ENCODE measurements around the gene POPDC2. TPM values are rescaled to one million over a fixed set of nuclear protein-coding genes. Genes with fewer than 3 reads are reported as not detected.
"Not testable (repeated sequence)": the region's sequence is repeated elsewhere in the genome, so short reads cannot be mapped to it uniquely, and the experiment has no call there.

The POPDC2 gene
- total RNA-seq, 2 donors from 2014 or later: 6.6 to 7.2 TPM

DNA sequence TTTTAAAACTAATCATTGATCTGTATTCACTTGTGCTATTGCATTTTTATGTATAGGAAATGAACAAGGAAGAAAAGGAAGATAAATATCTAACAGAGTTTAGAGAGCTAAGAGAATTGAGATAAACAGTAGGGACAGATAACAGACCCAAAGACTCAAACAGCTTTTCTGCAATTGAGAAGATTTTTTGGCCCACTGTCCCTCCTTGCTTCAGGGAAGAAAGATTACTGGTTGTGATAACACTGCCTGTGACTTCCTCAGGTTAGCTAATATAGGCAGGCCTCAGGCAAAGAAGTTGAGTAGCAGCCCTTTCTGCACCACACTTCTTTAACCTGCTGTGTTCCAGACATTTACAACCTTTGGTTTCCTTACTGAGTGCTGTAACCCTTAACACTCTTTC is 19.5 kb upstream of the POPDC2 start:
- H3K9me3 Mint-ChIP-seq: no peaks in the 10 kb centered on the region
- peaks cover 28% of the 10 kb centered on the region for H3K4me1 Mint-ChIP-seq (ENCODE audit: low read depth)
- H3K27ac Mint-ChIP-seq: no peak overlapping the region
- H3K4me3 Mint-ChIP-seq: no peak overlapping the region
- H3K36me3 Mint-ChIP-seq (ENCODE audit: insufficient read depth in 2 of 2): peaks cover 4 to 5% of the 10 kb centered on the region in 2 donors
- ATAC-seq (replicated peaks in 1 of 2) (no peak), DNase-seq (no peak)
- no peaks in the 10 kb centered on the region for H3K27me3 Mint-ChIP-seq (ENCODE audit: low read depth)

DNA sequence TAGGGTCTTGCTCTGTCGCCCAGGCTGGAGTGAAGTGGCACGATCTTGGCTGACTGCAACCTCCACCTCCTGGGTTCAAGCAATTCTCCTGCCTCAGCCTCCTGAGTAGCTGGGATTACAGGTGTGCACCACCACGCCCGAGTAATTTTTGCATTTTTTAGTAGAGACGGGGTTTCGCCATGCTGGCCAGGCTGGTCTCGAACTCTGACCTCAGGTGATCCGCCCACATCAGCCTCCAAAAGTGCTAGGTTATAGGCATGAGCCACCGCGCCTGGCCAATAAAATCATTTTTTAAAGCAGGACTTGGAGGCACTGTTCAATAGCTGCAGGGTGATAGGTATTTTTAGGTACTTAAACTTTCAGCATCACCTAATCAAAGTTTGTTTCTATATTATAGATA is 17.8 kb upstream of the POPDC2 start:
- peak overlapping the region; percentile 16 to 34 for H3K4me3 Mint-ChIP-seq
- H3K36me3 Mint-ChIP-seq (ENCODE audit: insufficient read depth in 2 of 2); H3K9me3 Mint-ChIP-seq; H3K27me3 Mint-ChIP-seq (ENCODE audit: low read depth); H3K27ac Mint-ChIP-seq; ATAC-seq (replicated peaks in 1 of 2); DNase-seq: not testable (repeated sequence)
- H3K4me1 Mint-ChIP-seq (ENCODE audit: low read depth): peaks cover 34% of the 10 kb centered on the region

DNA sequence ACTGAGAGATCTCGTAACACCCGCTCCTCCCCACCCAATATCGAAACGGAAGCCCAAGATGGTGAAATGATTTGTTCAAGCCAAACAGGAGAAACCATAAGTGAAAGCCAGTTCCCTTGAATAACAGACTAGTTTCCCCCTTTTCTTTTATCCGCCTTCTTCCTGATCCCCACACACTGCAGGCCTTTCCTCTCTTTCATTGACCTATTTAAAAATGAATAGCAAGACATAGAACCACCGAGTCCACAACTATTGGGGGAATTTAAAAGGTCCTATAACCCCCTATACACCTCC is 17.2 kb upstream of the POPDC2 start:
- DNase-seq (no peak), ATAC-seq (replicated peaks in 1 of 2) (no peak)
- H3K4me3 Mint-ChIP-seq: peak overlapping the region; percentile 89 to 93
- H3K4me1 Mint-ChIP-seq (ENCODE audit: low read depth): peaks cover 35% of the 10 kb centered on the region
- peak overlapping the region; percentile 97 for H3K27ac Mint-ChIP-seq
- peaks cover 7 to 11% of the 10 kb centered on the region in 2 donors for H3K36me3 Mint-ChIP-seq (ENCODE audit: insufficient read depth in 2 of 2)
- no peaks in the 10 kb centered on the region for H3K27me3 Mint-ChIP-seq (ENCODE audit: low read depth)
- H3K9me3 Mint-ChIP-seq: no peaks in the 10 kb centered on the region

DNA sequence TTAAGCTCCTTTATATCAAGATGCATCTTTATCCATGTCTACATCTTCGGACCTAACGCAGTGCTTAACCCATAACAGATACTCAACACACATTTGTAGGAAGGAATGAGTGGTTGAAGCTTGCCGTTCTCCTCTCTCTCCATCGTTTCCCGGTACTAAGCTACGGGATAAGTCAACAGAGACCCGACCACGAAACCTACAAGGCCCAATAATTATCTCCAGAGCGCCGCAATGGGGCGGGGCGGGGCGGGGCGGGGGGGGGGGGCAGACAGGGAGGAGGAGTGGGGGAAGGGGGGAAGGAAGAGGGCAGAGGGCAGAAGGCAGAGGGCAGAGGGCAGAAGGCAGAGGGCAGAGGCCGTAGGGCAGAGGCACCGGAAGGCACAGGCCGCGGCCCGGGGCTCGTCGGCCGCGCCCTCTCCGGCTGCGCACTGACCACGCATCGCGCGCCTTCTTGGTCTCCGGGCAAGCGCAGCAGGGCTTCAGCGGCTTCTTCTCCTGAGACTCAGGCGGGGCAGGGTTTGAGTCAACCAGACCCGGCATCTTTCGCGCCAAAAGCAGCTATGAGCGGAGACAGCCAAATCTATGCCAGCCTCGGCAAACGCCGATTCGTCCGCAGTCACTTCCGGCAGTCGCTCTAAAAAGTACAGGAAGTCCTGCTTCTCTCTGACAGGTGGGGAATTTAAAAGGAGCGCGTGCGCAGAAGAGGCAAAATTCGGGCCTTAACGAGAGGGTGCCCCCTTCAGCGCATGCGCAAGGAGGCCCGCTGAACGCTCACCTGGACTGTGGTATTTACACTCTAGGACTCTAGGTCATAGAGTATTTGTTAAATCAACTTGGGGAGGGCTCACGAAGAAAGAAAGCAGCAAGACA is 16.6 kb upstream of the POPDC2 start, which contains the start of gene COX17:
COX17 (minus strand) TSS at position 636 of the 870 bp plus-strand sequence; CDS start at position 540, 96 bp downstream.
- H3K36me3 Mint-ChIP-seq (ENCODE audit: insufficient read depth in 2 of 2): peaks cover 7 to 11% of the 10 kb centered on the region in 2 donors
- H3K4me1 Mint-ChIP-seq (ENCODE audit: low read depth): peaks cover 39% of the 10 kb centered on the region
- H3K27ac Mint-ChIP-seq: peak within 1 kb of the TSS; percentile 97
- DNase-seq (peak; percentile 95), ATAC-seq (replicated peaks in 1 of 2) (peak; percentile 87 to 89)
- H3K4me3 Mint-ChIP-seq: peak within 1 kb of the TSS; percentile 89 to 93
- H3K9me3 Mint-ChIP-seq: no peaks in the 10 kb centered on the region
- H3K27me3 Mint-ChIP-seq (ENCODE audit: low read depth): no peaks in the 10 kb centered on the region

DNA sequence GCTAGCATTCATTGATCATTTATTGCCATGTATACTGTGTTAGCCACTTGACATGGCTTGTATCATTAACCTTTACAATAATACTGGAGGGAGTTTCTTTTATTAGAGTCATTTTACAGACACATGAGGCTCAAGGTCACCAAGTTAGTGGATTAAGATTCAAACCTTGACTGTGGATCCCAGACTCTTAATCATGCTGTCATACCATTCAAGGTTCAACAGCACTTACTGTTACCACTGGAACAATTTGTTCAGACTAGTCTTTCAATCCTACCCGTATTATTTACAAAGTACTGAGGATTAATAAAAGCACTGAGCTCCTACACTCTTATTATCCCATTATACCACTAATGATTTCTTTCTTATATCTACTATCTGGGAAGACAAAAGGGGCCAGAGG is 15.6 kb upstream of the POPDC2 start:
- peak overlapping the region; percentile 97 for H3K27ac Mint-ChIP-seq
- no peak for DNase-seq
- no peaks in the 10 kb centered on the region for H3K27me3 Mint-ChIP-seq (ENCODE audit: low read depth)
- peaks cover 7 to 11% of the 10 kb centered on the region in 2 donors for H3K36me3 Mint-ChIP-seq (ENCODE audit: insufficient read depth in 2 of 2)
- no peak for ATAC-seq (replicated peaks in 1 of 2)
- peak overlapping the region; percentile 89 to 93 for H3K4me3 Mint-ChIP-seq
- H3K4me1 Mint-ChIP-seq (ENCODE audit: low read depth): peaks cover 43% of the 10 kb centered on the region
- H3K9me3 Mint-ChIP-seq: no peaks in the 10 kb centered on the region

DNA sequence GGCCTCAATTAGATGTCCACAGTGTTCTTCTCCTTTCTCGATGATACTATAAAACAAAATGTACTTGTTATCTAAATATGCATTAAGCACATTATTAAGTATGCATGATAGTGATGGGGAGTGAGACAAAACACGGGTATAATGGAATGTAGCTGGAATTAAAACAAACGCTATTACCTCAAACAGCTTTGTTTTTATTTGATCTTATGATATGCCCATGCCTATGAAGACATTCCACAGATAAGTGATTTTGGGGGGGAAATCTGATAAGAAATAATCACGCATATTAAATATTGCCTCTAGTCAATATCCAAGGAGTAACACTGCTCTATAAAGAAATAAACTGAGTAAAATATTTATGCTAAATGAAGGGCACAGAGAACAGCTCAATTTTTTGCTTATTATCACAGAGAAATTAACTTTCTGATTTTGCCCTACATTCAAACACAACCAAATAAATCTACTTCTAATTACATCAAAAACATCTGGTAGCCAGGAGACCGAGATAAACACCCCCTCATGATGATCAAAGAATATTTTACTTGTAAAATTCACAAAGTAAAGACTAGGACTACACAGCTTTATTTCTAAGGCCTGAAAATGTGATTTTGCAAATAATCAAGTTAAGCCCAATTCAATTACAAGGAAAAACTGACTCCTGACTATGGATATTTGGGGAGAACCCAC is 14.9 kb upstream of the POPDC2 start:
- H3K4me1 Mint-ChIP-seq (ENCODE audit: low read depth): peaks cover 45% of the 10 kb centered on the region
- H3K4me3 Mint-ChIP-seq: peak overlapping the region; percentile 89 to 93
- peaks cover 7 to 11% of the 10 kb centered on the region in 2 donors for H3K36me3 Mint-ChIP-seq (ENCODE audit: insufficient read depth in 2 of 2)
- H3K27ac Mint-ChIP-seq: peak overlapping the region; percentile 97
- ATAC-seq (replicated peaks in 1 of 2): no peak
- no peaks in the 10 kb centered on the region for H3K27me3 Mint-ChIP-seq (ENCODE audit: low read depth)
- H3K9me3 Mint-ChIP-seq: no peaks in the 10 kb centered on the region
- no peak for DNase-seq

GRCh38 chr3:119673875-119674274 is 13.5 kb upstream of the POPDC2 start:
- H3K27ac Mint-ChIP-seq: no peak overlapping the region
- peaks cover 45% of the 10 kb centered on the region for H3K4me1 Mint-ChIP-seq (ENCODE audit: low read depth)
- DNase-seq: no peak
- peaks cover 7 to 24% of the 10 kb centered on the region in 2 donors for H3K36me3 Mint-ChIP-seq (ENCODE audit: insufficient read depth in 2 of 2)
- H3K9me3 Mint-ChIP-seq: no peaks in the 10 kb centered on the region
- ATAC-seq (replicated peaks in 1 of 2): no peak
- no peaks in the 10 kb centered on the region for H3K27me3 Mint-ChIP-seq (ENCODE audit: low read depth)
- no peak overlapping the region for H3K4me3 Mint-ChIP-seq

DNA sequence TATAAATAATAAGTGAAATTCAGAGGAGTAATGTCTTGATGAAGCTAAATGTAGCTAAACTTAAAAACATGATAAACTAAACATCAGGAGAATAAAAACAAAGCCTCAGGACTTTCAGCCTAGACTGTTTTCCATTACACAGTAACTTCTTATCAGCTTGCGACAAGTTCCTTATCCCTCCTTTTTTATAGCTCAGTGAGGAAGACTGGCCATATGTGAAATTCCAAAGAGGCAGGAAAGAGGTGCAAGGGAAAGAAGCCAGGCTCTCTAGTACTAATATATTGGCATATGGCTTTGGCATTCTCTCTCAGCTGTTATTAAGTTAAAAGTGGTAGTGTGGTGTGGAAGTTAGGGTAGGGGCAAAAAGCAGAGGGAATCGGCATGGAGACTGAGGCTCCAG is 12.4 kb upstream of the POPDC2 start:
- no peak for ATAC-seq (replicated peaks in 1 of 2)
- Mint-ChIP-seq H3K4me1 (ENCODE audit: low read depth) (peaks cover 42% of the 10 kb centered on the region), H3K36me3 (ENCODE audit: insufficient read depth in 2 of 2) (peaks cover 9 to 24% of the 10 kb centered on the region in 2 donors), H3K4me3 (no peak overlapping the region), H3K9me3 (no peaks in the 10 kb centered on the region), H3K27me3 (ENCODE audit: low read depth) (no peaks in the 10 kb centered on the region), H3K27ac (peak overlapping the region; percentile 84)
- DNase-seq: no peak

GRCh38 chr3:119669906-119670570 is 9.6 kb upstream of the POPDC2 start:
- H3K27ac Mint-ChIP-seq: peak overlapping the region; percentile 62
- no peaks in the 10 kb centered on the region for H3K9me3 Mint-ChIP-seq
- peaks cover 19% of the 10 kb centered on the region for H3K4me1 Mint-ChIP-seq (ENCODE audit: low read depth)
- ATAC-seq (replicated peaks in 1 of 2) (no peak), DNase-seq (no peak)
- H3K36me3 Mint-ChIP-seq (ENCODE audit: insufficient read depth in 2 of 2): peaks cover 8 to 24% of the 10 kb centered on the region in 2 donors
- no peaks in the 10 kb centered on the region for H3K27me3 Mint-ChIP-seq (ENCODE audit: low read depth)
- H3K4me3 Mint-ChIP-seq: no peak overlapping the region

DNA sequence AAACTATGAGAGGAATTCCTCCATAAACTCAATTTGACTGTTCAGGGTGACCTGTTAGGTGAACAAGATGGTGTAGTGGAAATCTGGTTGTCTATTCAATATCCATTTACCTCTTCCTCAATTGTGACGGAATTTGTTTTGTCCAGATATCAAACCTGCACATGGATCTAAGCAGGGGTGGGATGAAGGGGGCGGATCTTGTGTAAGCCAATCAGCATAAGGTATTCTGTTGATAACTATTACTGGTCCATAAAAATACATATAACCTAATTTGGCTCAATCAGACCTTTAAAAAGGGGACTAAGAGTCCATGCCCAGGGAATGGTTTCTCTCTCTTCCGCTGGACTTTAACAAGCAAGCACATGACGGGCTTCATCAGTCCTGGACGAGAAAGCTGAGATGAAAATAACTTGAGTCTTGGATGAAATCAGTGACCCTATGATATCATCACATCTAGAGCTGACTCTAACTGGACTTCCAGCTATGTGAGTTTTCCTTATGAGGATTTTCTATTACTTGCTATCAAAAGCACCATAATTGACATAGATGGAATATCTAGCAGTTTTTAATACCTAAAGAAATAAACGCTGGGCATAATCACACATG is 5.7 kb upstream of the POPDC2 start:
- no peaks in the 10 kb centered on the region for H3K9me3 Mint-ChIP-seq
- DNase-seq: no peak
- no peak overlapping the region for H3K27ac Mint-ChIP-seq
- no peak for ATAC-seq (replicated peaks in 1 of 2)
- H3K27me3 Mint-ChIP-seq (ENCODE audit: low read depth): no peaks in the 10 kb centered on the region
- H3K4me1 Mint-ChIP-seq (ENCODE audit: low read depth): peaks cover 9% of the 10 kb centered on the region
- H3K4me3 Mint-ChIP-seq: no peak overlapping the region
- peaks cover 6 to 15% of the 10 kb centered on the region in 2 donors for H3K36me3 Mint-ChIP-seq (ENCODE audit: insufficient read depth in 2 of 2)

GRCh38 chr3:119664850-119665379 is 4.5 kb upstream of the POPDC2 start:
- H3K4me1 Mint-ChIP-seq (ENCODE audit: low read depth): peaks cover 7% of the 10 kb centered on the region
- ATAC-seq (replicated peaks in 1 of 2): no peak

DNA sequence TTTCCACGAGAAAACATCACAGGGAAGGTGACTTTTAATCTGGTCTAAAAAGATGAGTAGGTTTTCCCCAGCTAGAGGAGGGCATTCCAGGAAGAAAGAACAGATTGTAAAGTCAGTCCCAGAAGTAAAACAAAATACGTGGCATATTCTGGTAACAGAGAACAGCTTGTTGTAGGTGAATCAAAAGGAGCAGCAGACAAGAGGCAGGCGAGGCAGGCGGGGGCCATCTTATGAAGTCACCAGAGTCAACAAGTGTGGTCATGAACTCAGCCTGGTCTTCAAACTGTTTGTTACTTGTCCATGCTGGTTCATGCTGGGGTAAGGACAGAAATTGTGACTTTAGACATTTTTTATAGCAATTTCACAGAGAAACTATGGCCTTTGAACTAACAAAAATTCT is 4.0 kb upstream of the POPDC2 start:
- no peak overlapping the region for H3K4me3 Mint-ChIP-seq
- H3K27ac Mint-ChIP-seq: peak overlapping the region; percentile 40
- H3K9me3 Mint-ChIP-seq: no peaks in the 10 kb centered on the region
- peaks cover 6 to 7% of the 10 kb centered on the region in 2 donors for H3K36me3 Mint-ChIP-seq (ENCODE audit: insufficient read depth in 2 of 2)
- no peak for DNase-seq
- H3K4me1 Mint-ChIP-seq (ENCODE audit: low read depth): peaks cover 7% of the 10 kb centered on the region
- ATAC-seq (replicated peaks in 1 of 2): no peak
- no peaks in the 10 kb centered on the region for H3K27me3 Mint-ChIP-seq (ENCODE audit: low read depth)

More at GRCh38 chr3:119664850-119665379, 4.5 kb upstream of the POPDC2 start:
- H3K27ac Mint-ChIP-seq: no peak overlapping the region
- H3K9me3 Mint-ChIP-seq: no peaks in the 10 kb centered on the region
- DNase-seq: no peak
- H3K4me3 Mint-ChIP-seq: no peak overlapping the region
- H3K27me3 Mint-ChIP-seq (ENCODE audit: low read depth): no peaks in the 10 kb centered on the region
- peaks cover 6 to 12% of the 10 kb centered on the region in 2 donors for H3K36me3 Mint-ChIP-seq (ENCODE audit: insufficient read depth in 2 of 2)

All from activated T-cell treated with anti-CD3 and anti-CD28 coated beads, Interleukin-2, amount 50 U/mL, for 72 hours (primary cell).